Fibroblast of the aortic adventitia (primary cell): ENCODE results near the gene FAR1. TPM values are rescaled to one million over a fixed set of nuclear protein-coding genes. Genes with fewer than 3 reads are reported as not detected.
"Not testable (repeated sequence)": the region's sequence is repeated elsewhere in the genome, so short reads cannot be mapped to it uniquely, and the experiment has no call there.

Source experiments
- DNase-seq: peaks from one replicate; pipeline ENCODE4 v3.0.0-alpha.2; 2010; ENCODE audit warnings: low read depth
- H3K4me3 ChIP-seq: 2 replicates; pipeline ENCODE4 v1.5.1; 2011; ENCODE audit warnings: low read depth, mild to moderate bottlenecking, control low read depth, low read length, moderate library complexity
- total RNA-seq: library from RNA; depleted of rRNA; stranded (reverse); fragments of >200 nt; gene quantifications from 2 replicates; pipeline ENCODE4 v1.2.3, GENCODE V29; 2012; ENCODE audit warnings: low replicate concordance
- TF ChIP-seq, protein P1 (sequence below): IDR thresholded peaks from 2 replicates; pipeline ENCODE4 v1.5.1; 2011; ENCODE audit warnings: mild to moderate bottlenecking, low read length, control low read depth, inconsistent platforms; ENCODE audit not compliant: insufficient read depth

Gene FAR1
- total RNA-seq, 1 donor = 67.6 TPM

DNA sequence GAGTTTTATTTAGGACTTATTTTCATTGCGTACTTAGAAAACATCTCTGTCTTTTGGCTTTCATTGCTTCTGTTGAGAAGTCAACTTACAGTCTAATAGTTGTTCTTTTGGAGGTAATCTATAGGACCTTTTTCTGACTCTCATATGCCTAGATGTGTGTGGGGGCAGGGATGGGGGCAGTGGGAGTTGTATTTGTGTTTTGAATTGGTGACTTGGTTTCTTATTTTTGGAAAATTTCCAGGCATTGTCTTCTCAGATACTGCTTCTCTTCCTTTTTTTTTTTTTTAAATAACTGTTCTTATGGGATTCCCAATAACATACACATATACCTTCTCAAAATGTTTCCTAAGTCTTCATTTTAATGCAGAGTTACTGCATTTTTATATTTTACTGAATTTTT is 58.0 kb downstream of the FAR1 start:
- H3K4me3 ChIP-seq = no peak overlapping the region
- TF ChIP-seq, protein P1, sequence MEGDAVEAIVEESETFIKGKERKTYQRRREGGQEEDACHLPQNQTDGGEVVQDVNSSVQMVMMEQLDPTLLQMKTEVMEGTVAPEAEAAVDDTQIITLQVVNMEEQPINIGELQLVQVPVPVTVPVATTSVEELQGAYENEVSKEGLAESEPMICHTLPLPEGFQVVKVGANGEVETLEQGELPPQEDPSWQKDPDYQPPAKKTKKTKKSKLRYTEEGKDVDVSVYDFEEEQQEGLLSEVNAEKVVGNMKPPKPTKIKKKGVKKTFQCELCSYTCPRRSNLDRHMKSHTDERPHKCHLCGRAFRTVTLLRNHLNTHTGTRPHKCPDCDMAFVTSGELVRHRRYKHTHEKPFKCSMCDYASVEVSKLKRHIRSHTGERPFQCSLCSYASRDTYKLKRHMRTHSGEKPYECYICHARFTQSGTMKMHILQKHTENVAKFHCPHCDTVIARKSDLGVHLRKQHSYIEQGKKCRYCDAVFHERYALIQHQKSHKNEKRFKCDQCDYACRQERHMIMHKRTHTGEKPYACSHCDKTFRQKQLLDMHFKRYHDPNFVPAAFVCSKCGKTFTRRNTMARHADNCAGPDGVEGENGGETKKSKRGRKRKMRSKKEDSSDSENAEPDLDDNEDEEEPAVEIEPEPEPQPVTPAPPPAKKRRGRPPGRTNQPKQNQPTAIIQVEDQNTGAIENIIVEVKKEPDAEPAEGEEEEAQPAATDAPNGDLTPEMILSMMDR = no peak
- no peak for DNase-seq

DNA sequence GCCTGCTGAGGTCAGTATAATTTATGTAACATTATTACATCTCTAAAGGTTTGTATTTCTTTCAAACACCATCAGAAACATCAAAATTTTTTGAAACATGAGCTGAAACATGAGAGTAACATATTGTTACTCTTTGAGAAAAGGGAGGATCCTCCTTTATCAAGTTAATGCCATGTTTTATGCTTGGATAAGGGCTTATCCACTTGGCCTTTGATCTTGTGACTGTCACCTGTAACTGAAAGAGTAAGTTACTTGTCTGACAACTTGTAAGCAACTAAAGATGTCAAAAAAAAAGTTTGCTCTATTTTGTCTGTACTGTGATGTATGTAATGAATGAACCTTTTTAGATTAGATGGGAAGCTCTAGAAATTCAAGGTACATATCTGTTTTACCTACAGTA is 59.6 kb downstream of the FAR1 start:
- TF ChIP-seq, protein P1 = no peak
- DNase-seq = no peak
- no peak overlapping the region for H3K4me3 ChIP-seq

DNA sequence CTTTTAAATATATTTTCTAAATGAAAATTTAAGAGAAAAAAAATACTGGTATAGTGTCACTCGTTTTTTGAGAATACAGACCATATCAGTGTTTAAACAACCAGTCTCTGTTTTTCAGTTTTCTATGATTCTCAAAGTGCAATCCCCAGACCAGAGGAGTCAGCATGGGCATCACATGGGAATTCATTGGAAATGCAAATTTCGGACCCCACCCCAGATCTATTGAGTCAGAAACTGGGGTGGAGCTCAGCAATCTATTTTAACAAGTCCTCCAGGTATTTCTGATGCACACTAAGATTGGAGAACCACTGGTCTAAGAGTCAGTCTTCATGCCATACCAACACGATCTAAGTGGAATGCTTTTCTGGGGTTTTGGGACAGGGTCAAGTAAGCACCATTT is 66.1 kb downstream of the FAR1 start:
- DNase-seq = no peak
- H3K4me3 ChIP-seq = no peak overlapping the region
- TF ChIP-seq, protein P1 = no peak

DNA sequence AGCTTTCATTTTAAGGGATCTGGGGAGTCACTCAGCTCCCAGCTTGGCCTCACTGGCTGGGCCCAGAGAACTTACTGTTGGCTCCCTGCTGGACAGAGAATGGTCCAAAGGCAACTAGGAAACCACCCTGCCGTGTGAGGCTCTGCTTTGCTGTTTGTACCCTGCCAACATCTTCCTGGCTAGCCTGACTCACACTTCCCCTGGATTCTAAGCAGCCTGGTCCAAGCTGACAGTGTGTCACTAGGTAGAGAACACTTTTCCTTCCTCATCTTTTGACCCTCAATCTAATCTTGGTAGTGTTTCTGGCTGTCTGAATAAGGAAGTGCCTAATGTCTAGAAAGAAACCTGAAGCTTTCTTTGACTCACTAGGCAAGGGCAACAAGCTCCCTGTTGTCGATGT is 76.7 kb downstream of the FAR1 start:
- peak; percentile 56 for DNase-seq
- TF ChIP-seq, protein P1 = no peak
- H3K4me3 ChIP-seq = no peak overlapping the region

DNA sequence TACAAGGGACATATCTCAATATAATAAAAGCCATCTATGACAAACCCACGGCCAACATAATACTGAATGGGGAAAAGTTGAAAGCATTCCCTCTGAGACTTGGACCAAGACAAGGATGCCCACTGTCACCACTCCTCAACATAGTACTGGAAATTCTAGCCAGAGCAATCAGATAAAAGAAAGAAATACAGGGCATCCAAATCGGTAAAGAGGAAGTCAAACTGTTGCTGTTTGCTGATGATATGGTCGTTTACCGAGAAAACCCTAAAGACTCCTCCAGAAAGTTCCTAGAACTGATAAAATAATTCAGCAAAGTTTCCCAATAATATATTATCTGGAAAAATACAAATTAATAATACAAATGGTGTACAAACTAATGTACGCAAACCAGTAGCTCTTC is 84.8 kb downstream of the FAR1 start:
- not testable (repeated sequence) for H3K4me3 ChIP-seq, DNase-seq

DNA sequence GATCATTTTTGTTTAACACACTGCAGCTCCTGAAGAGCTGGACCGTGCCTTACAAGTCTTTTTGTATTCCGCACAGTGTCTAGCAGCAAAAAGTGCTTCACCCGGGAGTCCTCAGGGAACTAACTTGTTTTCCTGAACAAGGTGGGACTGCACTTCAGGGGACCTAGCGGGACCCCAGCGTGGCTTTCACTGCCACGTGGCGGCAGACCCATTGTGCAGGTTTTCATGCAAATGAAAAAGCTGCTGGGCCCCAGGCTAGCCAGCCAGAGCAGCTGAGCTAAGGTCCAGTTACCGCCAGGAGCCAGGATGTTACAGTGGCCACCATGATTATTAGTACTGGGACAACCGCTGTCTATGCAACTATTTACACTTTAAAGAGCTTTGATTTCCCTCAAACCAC is 90.6 kb downstream of the FAR1 start:
- DNase-seq = no peak
- TF ChIP-seq, protein P1 = no peak
- no peak overlapping the region for H3K4me3 ChIP-seq

DNA sequence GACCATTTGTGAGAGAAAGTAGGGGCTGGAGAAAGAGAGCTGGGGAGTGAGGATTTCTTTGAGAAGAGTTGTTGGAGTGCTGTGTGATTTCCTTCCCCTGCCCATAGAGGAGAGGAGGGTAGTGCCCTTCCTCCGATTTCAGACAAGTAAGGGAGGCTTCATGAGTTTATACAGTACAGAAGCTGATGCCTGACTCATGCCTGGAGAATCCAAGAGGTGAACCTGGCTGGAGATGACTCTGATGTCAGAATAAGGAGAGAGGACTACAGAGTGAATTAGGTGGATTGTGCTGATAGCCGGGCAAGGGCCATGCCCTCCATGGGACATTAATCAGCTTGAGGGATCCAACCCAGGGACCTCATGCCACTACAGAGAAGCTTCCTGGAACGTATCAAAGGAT is 91.6 kb downstream of the FAR1 start:
- no peak overlapping the region for H3K4me3 ChIP-seq
- DNase-seq = no peak
- TF ChIP-seq, protein P1 = no peak
